ENCODE measurements around the gene CELF3. TPM values are rescaled to one million over a fixed set of nuclear protein-coding genes. Genes with fewer than 3 reads are reported as not detected.

The CELF3 gene
- polyA plus RNA-seq, 1 donor (not counting 4 experiments of a cell fraction or from before 2014, with no cell fraction given), result not detected

DNA sequence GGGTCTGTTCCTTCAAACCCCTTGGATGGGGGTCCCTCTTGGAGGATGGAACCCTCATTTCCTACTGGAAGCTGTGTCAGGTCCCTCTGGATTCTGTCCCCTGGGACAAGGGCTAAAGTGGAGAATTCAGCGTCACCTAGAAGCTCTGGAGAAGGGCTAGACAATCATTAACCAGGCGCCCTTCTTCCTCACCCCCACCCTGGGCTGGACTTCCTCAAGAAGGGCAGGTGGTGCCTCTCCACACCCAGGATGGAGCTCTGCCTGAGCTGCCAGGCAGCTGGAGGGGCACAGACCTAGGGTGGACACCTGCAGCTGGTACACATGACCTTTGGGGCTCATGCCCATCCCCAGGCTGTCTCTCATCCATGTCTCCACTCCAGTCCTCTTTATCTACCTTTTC, 3.6 kb downstream of the CELF3 start:
- no peak overlapping the region for H3K4me2 ChIP-seq (ENCODE audit: control insufficient read depth, extremely low read depth, insufficient read depth, low read depth, low read length)
- no peak for TF ChIP-seq EZH2 (IDR thresholded peaks at IDR 0.05; ENCODE audit: low read length)
- TF ChIP-seq, protein P1, sequence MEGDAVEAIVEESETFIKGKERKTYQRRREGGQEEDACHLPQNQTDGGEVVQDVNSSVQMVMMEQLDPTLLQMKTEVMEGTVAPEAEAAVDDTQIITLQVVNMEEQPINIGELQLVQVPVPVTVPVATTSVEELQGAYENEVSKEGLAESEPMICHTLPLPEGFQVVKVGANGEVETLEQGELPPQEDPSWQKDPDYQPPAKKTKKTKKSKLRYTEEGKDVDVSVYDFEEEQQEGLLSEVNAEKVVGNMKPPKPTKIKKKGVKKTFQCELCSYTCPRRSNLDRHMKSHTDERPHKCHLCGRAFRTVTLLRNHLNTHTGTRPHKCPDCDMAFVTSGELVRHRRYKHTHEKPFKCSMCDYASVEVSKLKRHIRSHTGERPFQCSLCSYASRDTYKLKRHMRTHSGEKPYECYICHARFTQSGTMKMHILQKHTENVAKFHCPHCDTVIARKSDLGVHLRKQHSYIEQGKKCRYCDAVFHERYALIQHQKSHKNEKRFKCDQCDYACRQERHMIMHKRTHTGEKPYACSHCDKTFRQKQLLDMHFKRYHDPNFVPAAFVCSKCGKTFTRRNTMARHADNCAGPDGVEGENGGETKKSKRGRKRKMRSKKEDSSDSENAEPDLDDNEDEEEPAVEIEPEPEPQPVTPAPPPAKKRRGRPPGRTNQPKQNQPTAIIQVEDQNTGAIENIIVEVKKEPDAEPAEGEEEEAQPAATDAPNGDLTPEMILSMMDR (optimal IDR thresholded peaks at IDR 0.05 in 1 of 3, IDR thresholded peaks at IDR 0.05 in 1 of 3, conservative IDR thresholded peaks at IDR 0.05 in 1 of 3; ENCODE audit: extremely low read depth in 1 of 3, insufficient read depth in 2 of 3, low read length in 3 of 3), result no peak
- no peaks in the 10 kb centered on the region for H3K79me2 ChIP-seq (ENCODE audit: control insufficient read depth, insufficient read depth, low read length)
- no peak overlapping the region for H3K9ac ChIP-seq (ENCODE audit: control insufficient read depth, extremely low read depth, insufficient read depth, low read length)
- no peaks in the 10 kb centered on the region for H3K36me3 ChIP-seq (ENCODE audit: control insufficient read depth in 2 of 2, extremely low read depth in 1 of 2, insufficient read depth in 2 of 2, low read length in 2 of 2)
- dilution Hi-C loops (cut with MboI; ENCODE audit: extremely low pct_ligation_motif_present, low sequenced_read_pairs), result no loop called here
- FAIRE-seq (no peak), DNase-seq (ENCODE audit: low read depth, low spot score) (no peak)
- H3K4me3 ChIP-seq (ENCODE audit: control insufficient read depth in 2 of 3, extremely low read depth in 1 of 3, insufficient read depth in 2 of 3, low read depth in 1 of 3, low read length in 3 of 3), result no peak overlapping the region
- H2AFZ ChIP-seq (ENCODE audit: control insufficient read depth, low read length), result no peak overlapping the region
- no peak overlapping the region for H3K27ac ChIP-seq (ENCODE audit: control insufficient read depth, insufficient read depth, low read length)
- no peaks in the 10 kb centered on the region for H4K20me1 ChIP-seq (ENCODE audit: control insufficient read depth, extremely low read depth, insufficient read depth, low read length)
- H3K4me1 ChIP-seq (ENCODE audit: control insufficient read depth, extremely low read depth, insufficient read depth, low read length), result peaks cover 10% of the 10 kb centered on the region
- peaks cover 32% of the 10 kb centered on the region for H3K27me3 ChIP-seq (ENCODE audit: control insufficient read depth, extremely low read depth, insufficient read depth, low read length)
- no peaks in the 10 kb centered on the region for H3K9me3 ChIP-seq (ENCODE audit: control insufficient read depth, low read depth, low read length)
- H3K9me1 ChIP-seq (ENCODE audit: control insufficient read depth, extremely low read depth, insufficient read depth, low read length), result no peaks in the 10 kb centered on the region

DNA sequence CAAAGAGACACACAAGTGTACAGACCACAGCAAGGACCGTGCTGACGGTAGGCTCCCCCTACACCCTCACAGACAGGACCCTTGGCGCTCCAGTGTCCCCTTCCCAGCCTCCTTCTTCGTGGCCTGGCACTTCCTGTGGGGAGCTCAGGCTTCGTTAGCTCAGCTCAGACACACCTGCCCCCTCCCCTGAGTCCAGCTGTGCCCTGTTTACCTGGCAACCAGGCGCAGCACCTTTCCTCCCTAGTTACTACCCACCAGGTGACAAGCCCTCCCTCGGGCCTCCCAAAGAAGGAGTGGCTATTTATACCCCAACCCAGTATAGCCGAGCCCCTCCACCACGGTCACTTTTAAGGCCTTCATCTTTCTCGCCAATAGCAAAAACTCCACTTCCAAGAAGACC, 4.7 kb downstream of the CELF3 start:
- no peak overlapping the region for H2AFZ ChIP-seq (ENCODE audit: control insufficient read depth, low read length)
- no peaks in the 10 kb centered on the region for H3K9me1 ChIP-seq (ENCODE audit: control insufficient read depth, extremely low read depth, insufficient read depth, low read length)
- no peaks in the 10 kb centered on the region for H4K20me1 ChIP-seq (ENCODE audit: control insufficient read depth, extremely low read depth, insufficient read depth, low read length)
- FAIRE-seq (no peak), DNase-seq (ENCODE audit: low read depth, low spot score) (no peak)
- H3K9me3 ChIP-seq (ENCODE audit: control insufficient read depth, low read depth, low read length), result no peaks in the 10 kb centered on the region
- dilution Hi-C loops (cut with MboI; ENCODE audit: extremely low pct_ligation_motif_present, low sequenced_read_pairs), result no loop called here
- no peaks in the 10 kb centered on the region for H3K79me2 ChIP-seq (ENCODE audit: control insufficient read depth, insufficient read depth, low read length)
- no peak overlapping the region for H3K9ac ChIP-seq (ENCODE audit: control insufficient read depth, extremely low read depth, insufficient read depth, low read length)
- no peak overlapping the region for H3K4me3 ChIP-seq (ENCODE audit: control insufficient read depth in 2 of 3, extremely low read depth in 1 of 3, insufficient read depth in 2 of 3, low read depth in 1 of 3, low read length in 3 of 3)
- TF ChIP-seq EZH2 (IDR thresholded peaks at IDR 0.05; ENCODE audit: low read length), result no peak
- TF ChIP-seq, protein P1 (optimal IDR thresholded peaks at IDR 0.05 in 1 of 3, IDR thresholded peaks at IDR 0.05 in 1 of 3, conservative IDR thresholded peaks at IDR 0.05 in 1 of 3; ENCODE audit: extremely low read depth in 1 of 3, insufficient read depth in 2 of 3, low read length in 3 of 3), result no peak
- no peak overlapping the region for H3K27ac ChIP-seq (ENCODE audit: control insufficient read depth, insufficient read depth, low read length)
- peaks cover 10% of the 10 kb centered on the region for H3K4me1 ChIP-seq (ENCODE audit: control insufficient read depth, extremely low read depth, insufficient read depth, low read length)
- H3K27me3 ChIP-seq (ENCODE audit: control insufficient read depth, extremely low read depth, insufficient read depth, low read length), result peaks cover 22% of the 10 kb centered on the region
- no peaks in the 10 kb centered on the region for H3K36me3 ChIP-seq (ENCODE audit: control insufficient read depth in 2 of 2, extremely low read depth in 1 of 2, insufficient read depth in 2 of 2, low read length in 2 of 2)
- no peak overlapping the region for H3K4me2 ChIP-seq (ENCODE audit: control insufficient read depth, extremely low read depth, insufficient read depth, low read depth, low read length)
